Smooth muscle cell (in vitro differentiated cells): Measurements from ENCODE around the gene SOCS2. TPM values are rescaled to one million over a fixed set of nuclear protein-coding genes. Genes with fewer than 3 reads are reported as not detected.

ENCODE experiments used
- DNase-seq: peaks from one replicate; lab custom pipeline; 2025; ENCODE audit not compliant: unreplicated experiment; lab: John Stamatoyannopoulos, UW
- H2AFZ ChIP-seq: fragments of 200-600 bp; sonication (generic); 2 replicates; pipeline ENCODE4 v1.6.0; 2016; ENCODE audit warnings: antibody characterized with exemption, low read depth, mild to moderate bottlenecking
- H3F3A ChIP-seq: fragments of 200-600 bp; sonication (generic); 2 replicates; pipeline ENCODE4 v1.6.0; 2017; ENCODE audit warnings: antibody characterized with exemption, low read depth
- H3K27ac ChIP-seq: fragments of 200-600 bp; sonication (generic); 2 replicates; pipeline ENCODE4 v1.5.1; 2016; ENCODE audit warnings: low read depth, mild to moderate bottlenecking
- H3K27me3 ChIP-seq: fragments of 200-600 bp; sonication (generic); 2 replicates; pipeline ENCODE4 v1.6.1; 2016; ENCODE audit warnings: low read depth, mild to moderate bottlenecking
- H3K36me3 ChIP-seq: fragments of 200-600 bp; sonication (generic); 2 replicates; pipeline ENCODE4 v1.5.1; 2016; ENCODE audit warnings: low read depth
- H3K4me1 ChIP-seq: fragments of 200-600 bp; sonication (generic); 2 replicates; pipeline ENCODE4 v1.5.1; 2016; ENCODE audit warnings: low read depth
- H3K4me2 ChIP-seq: fragments of 200-600 bp; sonication (generic); 2 replicates; pipeline ENCODE4 v1.6.0; 2016; ENCODE audit warnings: mild to moderate bottlenecking
- H3K4me3 ChIP-seq: fragments of 200-600 bp; sonication (generic); 2 replicates; pipeline ENCODE4 v1.5.1; 2016; ENCODE audit warnings: mild to moderate bottlenecking
- H3K79me2 ChIP-seq: fragments of 200-600 bp; sonication (generic); 2 replicates; pipeline ENCODE4 v1.6.0; 2016; ENCODE audit warnings: low read depth, mild to moderate bottlenecking
- H3K9ac ChIP-seq: fragments of 200-600 bp; sonication (generic); 2 replicates; pipeline ENCODE4 v1.6.0; 2016; ENCODE audit warnings: low read depth
- H3K9me3 ChIP-seq: fragments of 200-600 bp; sonication (generic); replicated peaks from 2 replicates; pipeline ENCODE4 v1.5.1; 2016; ENCODE audit warnings: low read depth
- H4K20me1 ChIP-seq: fragments of 200-600 bp; sonication (generic); 2 replicates; pipeline ENCODE4 v1.6.0; 2016; ENCODE audit warnings: low read depth
- CTCF ChIP-seq: fragments of 200-600 bp; sonication (generic); IDR thresholded peaks from 2 replicates; pipeline ENCODE4 v1.5.1; 2017; ENCODE audit warnings: borderline replicate concordance, mild to moderate bottlenecking, antibody characterized with exemption; ENCODE audit not compliant: insufficient read depth, poor library complexity, severe bottlenecking
- WGBS: methylation state at CpG from one replicate; pipeline ENCODE4 v1.1.7; 2016; ENCODE audit warnings: low lambda C conversion rate; 5-methylcytosine and 5-hydroxymethylcytosine counted together
- polyA plus RNA-seq: library from polyadenylated mRNA; unstranded; fragments of >200 nt; fragmentation: Nextera tagmentation; extraction: Ambion mirVana; gene quantifications from 2 replicates; pipeline ENCODE4 v1.2.1, GENCODE V29; 2016
- total RNA-seq: library from RNA; depleted of rRNA; stranded (reverse); fragments of >200 nt; gene quantifications from 2 replicates; pipeline ENCODE4 v1.2.3, GENCODE V29; 2014

SOCS2 gene
- total and polyA plus RNA-seq, 2 experiments from 2014 or later, result 4.9 to 18.6 TPM

DNA sequence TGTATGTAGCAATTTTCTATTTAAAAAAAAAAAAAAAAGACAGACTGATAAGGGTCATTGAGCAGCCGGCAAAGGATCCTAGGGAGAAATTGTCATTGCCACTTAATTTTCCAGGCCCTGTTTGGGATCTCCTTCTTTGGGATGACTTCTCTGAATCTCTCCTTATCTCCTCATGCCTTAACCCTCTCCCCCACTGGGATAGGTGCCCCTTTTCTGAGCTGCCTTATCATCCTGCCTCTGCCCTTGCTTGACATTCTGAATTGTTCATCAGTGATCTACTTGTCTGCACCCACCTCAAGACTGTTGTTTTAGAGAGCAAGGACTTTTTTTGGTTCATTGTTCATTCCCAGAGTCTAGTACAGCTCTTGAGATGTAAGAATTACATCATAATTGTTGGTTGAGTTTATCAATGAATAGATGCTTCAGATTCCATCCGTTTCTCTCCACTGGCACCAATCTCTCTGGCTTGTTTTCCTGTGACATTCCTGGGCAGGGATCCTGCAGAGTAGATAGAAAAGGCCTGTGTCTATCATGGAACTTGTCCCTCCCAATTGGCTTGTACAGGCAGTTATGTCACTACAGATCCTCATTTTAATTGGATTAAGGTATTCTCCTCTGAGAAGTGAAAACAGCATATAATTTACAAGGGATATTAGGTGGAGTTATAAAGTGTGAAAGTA is 42.6 kb downstream of the SOCS2 start:
- Histone ChIP-seq H3K36me3 (no peaks in the 10 kb centered on the region), H3F3A (no peaks in the 10 kb centered on the region), H2AFZ (no peak overlapping the region), H3K4me1 (peaks cover 11% of the 10 kb centered on the region), H3K9me3 (no peaks in the 10 kb centered on the region), H3K9ac (no peak overlapping the region), H3K27ac (no peak overlapping the region), H3K4me3 (no peak overlapping the region), H3K4me2 (no peak overlapping the region), H3K79me2 (no peaks in the 10 kb centered on the region), H3K27me3 (no peaks in the 10 kb centered on the region), H4K20me1 (no peaks in the 10 kb centered on the region)
- 83% methylated on average over 2 of the region's 2 CpGs for WGBS
- no peak for DNase-seq
- TF ChIP-seq CTCF, result no peak

GRCh38 chr12:93616584-93617101 is 44.2 kb downstream of the SOCS2 start:
- Histone ChIP-seq H3K79me2 (no peaks in the 10 kb centered on the region), H3F3A (no peaks in the 10 kb centered on the region), H3K9ac (no peak overlapping the region), H3K27ac (no peak overlapping the region), H2AFZ (no peak overlapping the region), H3K9me3 (no peaks in the 10 kb centered on the region), H3K4me2 (no peak overlapping the region), H3K4me1 (peaks cover 11% of the 10 kb centered on the region), H3K4me3 (no peak overlapping the region), H3K27me3 (no peaks in the 10 kb centered on the region), H3K36me3 (no peaks in the 10 kb centered on the region), H4K20me1 (no peaks in the 10 kb centered on the region)
- no peak for TF ChIP-seq CTCF
- no peak for DNase-seq
- WGBS, result 70% methylated on average over 8 of the region's 8 CpGs

DNA sequence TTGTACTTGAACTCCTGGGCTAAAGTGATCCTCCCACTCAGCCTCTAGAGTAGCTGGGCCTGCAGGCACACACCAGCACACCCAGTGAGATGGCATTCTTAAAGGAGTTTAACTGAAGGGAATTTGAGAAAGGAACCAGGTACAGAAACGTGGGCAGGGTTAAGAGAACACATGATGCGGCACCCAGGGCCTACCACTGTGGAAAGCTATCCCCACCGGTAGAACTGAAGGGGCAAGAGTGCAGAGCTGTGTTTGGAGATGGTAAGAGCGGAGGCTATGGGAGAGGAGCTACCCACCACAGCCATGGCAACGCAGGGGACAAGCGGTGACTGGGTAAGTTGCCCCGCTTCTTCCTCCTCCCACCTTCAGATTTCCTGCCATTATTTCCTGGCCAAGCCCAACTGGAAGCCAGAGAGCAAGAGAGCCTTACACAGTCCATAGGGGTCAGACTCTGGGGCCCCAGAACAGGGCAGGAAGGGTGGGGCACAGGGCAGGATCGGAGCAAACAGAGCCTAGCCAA is 46.5 kb downstream of the SOCS2 start:
- H3K4me3 ChIP-seq, result no peak overlapping the region
- no peaks in the 10 kb centered on the region for H4K20me1 ChIP-seq
- H3K4me2 ChIP-seq, result no peak overlapping the region
- no peaks in the 10 kb centered on the region for H3K79me2 ChIP-seq
- H3K9me3 ChIP-seq, result no peaks in the 10 kb centered on the region
- H3F3A ChIP-seq, result no peaks in the 10 kb centered on the region
- H3K36me3 ChIP-seq, result no peaks in the 10 kb centered on the region
- H3K4me1 ChIP-seq, result peaks cover 11% of the 10 kb centered on the region
- TF ChIP-seq CTCF, result no peak
- H3K9ac ChIP-seq, result no peak overlapping the region
- H2AFZ ChIP-seq, result no peak overlapping the region
- no peak overlapping the region for H3K27ac ChIP-seq
- DNase-seq, result no peak
- 96% methylated on average over 8 of the region's 8 CpGs for WGBS
- H3K27me3 ChIP-seq, result no peaks in the 10 kb centered on the region

DNA sequence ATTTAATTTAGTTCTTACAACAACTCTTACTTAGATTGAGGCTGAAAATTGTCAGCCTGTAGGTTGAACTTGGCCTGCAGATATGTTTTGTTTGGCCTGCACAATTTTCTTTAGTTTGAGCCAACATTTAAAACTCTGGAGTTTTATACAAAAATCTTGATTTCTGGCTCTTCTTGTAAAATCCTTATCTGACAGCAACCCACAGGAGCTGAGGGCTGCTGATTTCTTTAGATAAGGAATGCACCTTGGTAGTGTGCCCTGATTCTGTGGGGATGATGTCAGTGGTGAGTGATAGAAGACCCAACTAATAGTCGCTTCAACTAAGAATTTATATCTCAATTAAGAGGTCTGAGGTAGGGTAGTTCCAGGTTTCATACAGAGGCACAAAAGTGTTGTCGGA is 49.5 kb downstream of the SOCS2 start:
- H3K27ac ChIP-seq, result no peak overlapping the region
- no peak overlapping the region for H3K4me3 ChIP-seq

More for the DNA sequence above, 49.5 kb downstream of the SOCS2 start:
- TF ChIP-seq CTCF, result no peak
- Histone ChIP-seq H3K27me3 (no peaks in the 10 kb centered on the region), H4K20me1 (no peaks in the 10 kb centered on the region), H3K9ac (no peak overlapping the region), H2AFZ (no peak overlapping the region), H3K4me2 (no peak overlapping the region), H3K36me3 (no peaks in the 10 kb centered on the region), H3K9me3 (no peaks in the 10 kb centered on the region), H3K4me1 (peaks cover 1% of the 10 kb centered on the region), H3K79me2 (no peaks in the 10 kb centered on the region), H3F3A (no peaks in the 10 kb centered on the region)
- WGBS, result 98% methylated on average over 2 of the region's 2 CpGs
- no peak for DNase-seq
